22Rv1 (cell line): ENCODE data around the gene ASPN.

Experiments used
- ZFX ChIP-seq: fragments of 450-650 bp; IDR thresholded peaks from 2 replicates; pipeline ENCODE4 v1.6.1; 2017; ENCODE audit warnings: antibody characterized with exemption, borderline replicate concordance
- TF ChIP-seq, protein P1 (sequence below): fragments of 450-650 bp; IDR thresholded peaks from 2 replicates; pipeline ENCODE4 v1.5.1; 2017; ENCODE audit warnings: mild to moderate bottlenecking

GRCh38 chr9:92423612-92424011, 58.7 kb downstream of the ASPN start:
- TF ChIP-seq, protein P1, sequence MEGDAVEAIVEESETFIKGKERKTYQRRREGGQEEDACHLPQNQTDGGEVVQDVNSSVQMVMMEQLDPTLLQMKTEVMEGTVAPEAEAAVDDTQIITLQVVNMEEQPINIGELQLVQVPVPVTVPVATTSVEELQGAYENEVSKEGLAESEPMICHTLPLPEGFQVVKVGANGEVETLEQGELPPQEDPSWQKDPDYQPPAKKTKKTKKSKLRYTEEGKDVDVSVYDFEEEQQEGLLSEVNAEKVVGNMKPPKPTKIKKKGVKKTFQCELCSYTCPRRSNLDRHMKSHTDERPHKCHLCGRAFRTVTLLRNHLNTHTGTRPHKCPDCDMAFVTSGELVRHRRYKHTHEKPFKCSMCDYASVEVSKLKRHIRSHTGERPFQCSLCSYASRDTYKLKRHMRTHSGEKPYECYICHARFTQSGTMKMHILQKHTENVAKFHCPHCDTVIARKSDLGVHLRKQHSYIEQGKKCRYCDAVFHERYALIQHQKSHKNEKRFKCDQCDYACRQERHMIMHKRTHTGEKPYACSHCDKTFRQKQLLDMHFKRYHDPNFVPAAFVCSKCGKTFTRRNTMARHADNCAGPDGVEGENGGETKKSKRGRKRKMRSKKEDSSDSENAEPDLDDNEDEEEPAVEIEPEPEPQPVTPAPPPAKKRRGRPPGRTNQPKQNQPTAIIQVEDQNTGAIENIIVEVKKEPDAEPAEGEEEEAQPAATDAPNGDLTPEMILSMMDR = no peak
- no peak for TF ChIP-seq ZFX
